Measurements from ENCODE around the gene MMP11. TPM values are rescaled to one million over a fixed set of nuclear protein-coding genes. Genes with fewer than 3 reads are reported as not detected.

MMP11 gene
- total and polyA plus RNA-seq, 4 donors: 0.33 to 33.7 (median 0.61) TPM

GRCh38 chr22:23782703-23783102 lies 10.1 kb downstream of the MMP11 start:
- WGBS: 100% methylated on average over 1 of the region's 1 CpG
- H3K4me3 ChIP-seq (ENCODE audit: low read depth in 1 of 3, low read length in 3 of 3): no peak overlapping the region

More at GRCh38 chr22:23782703-23783102, 10.1 kb downstream of the MMP11 start:
- Histone ChIP-seq H3K27me3 (ENCODE audit: control insufficient read depth in 4 of 4, insufficient read depth in 4 of 4, low read length in 3 of 4) (no peaks in the 10 kb centered on the region), H3K27ac (ENCODE audit: low read depth in 1 of 2, low read length in 2 of 2) (no peak overlapping the region), H3K9ac (ENCODE audit: low read depth in 1 of 2, low read length in 2 of 2) (no peak overlapping the region), H3K9me3 (ENCODE audit: control insufficient read depth in 4 of 4, low read length in 3 of 4) (no peaks in the 10 kb centered on the region), H3K4me1 (ENCODE audit: control insufficient read depth in 4 of 4, insufficient read depth in 4 of 4, low read length in 3 of 4) (peaks cover 12 to 34% (median 24%) of the 10 kb centered on the region in 4 donors), H3K36me3 (ENCODE audit: control insufficient read depth in 4 of 4, insufficient read depth in 3 of 4, low read depth in 1 of 4, low read length in 3 of 4) (no peaks in the 10 kb centered on the region)
- DNase-seq (ENCODE audit: low spot score): no peak
- TF ChIP-seq EGR1 (IDR thresholded peaks at IDR 0.05; ENCODE audit: low read depth in 2 of 2): no peak
- TF ChIP-seq JUND (IDR thresholded peaks at IDR 0.05): no peak
- TF ChIP-seq HNF4A (conservative IDR thresholded peaks at IDR 0.05): no peak
- no peak for TF ChIP-seq CTCF (IDR thresholded peaks at IDR 0.05; ENCODE audit: low read depth, low read length, missing input control)
- no peak for TF ChIP-seq MAX (IDR thresholded peaks at IDR 0.05)
- TF ChIP-seq FOXA2 (IDR thresholded peaks at IDR 0.05): no peak
- no peak for TF ChIP-seq FOXA1 (IDR thresholded peaks at IDR 0.05)
- no peak for TF ChIP-seq SP1 (IDR thresholded peaks at IDR 0.05)
- no peak for TF ChIP-seq RAD21 (IDR thresholded peaks at IDR 0.05)
- TF ChIP-seq ZBTB33 (IDR thresholded peaks at IDR 0.05): no peak
- TF ChIP-seq RXRA (IDR thresholded peaks at IDR 0.05): no peak
- TF ChIP-seq ATF3 (IDR thresholded peaks at IDR 0.05): no peak
- TF ChIP-seq GABPA (IDR thresholded peaks at IDR 0.05 in 1 of 2, conservative IDR thresholded peaks at IDR 0.05 in 1 of 2): no peak
- TF ChIP-seq REST (IDR thresholded peaks at IDR 0.05): no peak

All from liver (tissue), 9 donors.